EL (cell line): ENCODE data around the gene DNAH14.
A peak's percentile ranks its signal among the peaks of the same experiment; 100 is the strongest.

ENCODE experiments used
- DNase-seq: peaks from one replicate; pipeline ENCODE4 v3.0.0-alpha.2; 2016

Gene DNAH14

DNA sequence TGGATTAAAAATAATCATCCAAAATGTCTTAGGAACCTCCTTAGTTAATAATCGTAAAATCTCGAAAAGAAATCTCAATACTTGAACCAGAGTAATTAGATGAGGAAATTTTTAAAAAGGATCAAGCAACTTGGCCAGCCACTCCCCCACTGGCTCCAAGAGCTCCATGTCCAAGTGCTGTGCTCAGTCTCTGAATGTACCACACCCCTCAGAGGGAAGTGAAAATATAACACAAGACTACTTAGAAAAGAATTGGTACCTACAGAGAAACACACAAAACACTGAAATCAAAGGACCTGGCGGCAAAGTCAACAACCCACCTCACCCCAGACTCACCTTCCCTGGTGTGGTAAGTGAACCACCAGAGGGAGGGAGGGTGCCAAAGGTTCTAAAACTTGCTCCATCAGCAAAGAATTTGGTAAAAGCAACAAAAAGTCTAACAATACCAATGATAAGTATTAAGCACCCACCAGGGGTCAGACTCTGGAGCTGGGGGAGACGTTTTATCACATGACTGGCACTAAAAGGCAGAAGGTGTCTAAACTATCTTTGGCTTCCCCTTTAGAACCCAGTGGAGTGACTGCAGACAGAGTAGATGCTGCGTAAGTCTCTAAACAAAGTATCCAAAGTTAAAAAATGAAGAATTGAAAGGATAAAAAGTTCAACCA lies 484.4 kb downstream of the DNAH14 start:
- no peak for DNase-seq

DNA sequence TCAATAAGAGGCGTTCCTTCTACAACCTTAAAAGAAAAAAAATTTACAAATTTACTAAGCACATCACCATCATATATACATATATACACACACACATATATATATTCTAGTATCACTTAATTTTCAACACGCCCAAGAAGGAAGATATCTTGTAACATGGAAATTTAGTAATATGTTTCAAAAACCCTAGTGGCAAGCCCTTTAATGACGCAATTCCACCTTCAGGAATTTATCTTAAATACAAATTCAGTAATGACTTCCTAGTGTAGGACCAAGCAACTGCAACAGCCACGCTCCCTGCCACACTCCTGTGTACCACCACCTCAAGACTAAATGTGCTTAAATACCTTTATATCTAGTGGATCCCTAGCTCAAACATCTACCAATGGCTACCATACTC lies 485.8 kb downstream of the DNAH14 start:
- DNase-seq, result no peak

GRCh38 chr1:225415967-225416745 lies 486.7 kb downstream of the DNAH14 start:
- no peak for DNase-seq

- no peak for DNase-seq
Observed at GRCh38 chr1:225418059-225418458, 488.6 kb downstream of the DNAH14 start.

DNA sequence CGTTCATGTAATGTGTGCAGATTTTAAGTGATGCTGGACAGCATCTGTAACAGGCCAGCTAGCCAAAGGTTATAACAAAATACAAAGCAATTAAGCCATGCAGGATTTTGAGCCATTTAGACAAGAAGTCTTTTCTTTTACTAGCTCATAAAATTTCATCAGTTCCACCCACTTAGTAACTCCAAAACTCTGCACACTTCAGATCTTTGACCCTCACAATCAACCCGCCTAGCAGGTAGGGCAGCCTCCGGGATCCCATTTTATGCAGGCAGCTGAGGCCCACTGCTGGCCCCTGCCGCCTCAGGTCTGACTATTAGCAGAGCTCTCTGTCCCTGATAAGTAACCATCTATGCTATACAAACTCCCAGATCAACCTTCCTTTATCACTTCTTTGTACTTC lies 489.1 kb downstream of the DNAH14 start:
- DNase-seq, result no peak

GRCh38 chr1:225422031-225422605 lies 492.6 kb downstream of the DNAH14 start:
- no peak for DNase-seq

DNA sequence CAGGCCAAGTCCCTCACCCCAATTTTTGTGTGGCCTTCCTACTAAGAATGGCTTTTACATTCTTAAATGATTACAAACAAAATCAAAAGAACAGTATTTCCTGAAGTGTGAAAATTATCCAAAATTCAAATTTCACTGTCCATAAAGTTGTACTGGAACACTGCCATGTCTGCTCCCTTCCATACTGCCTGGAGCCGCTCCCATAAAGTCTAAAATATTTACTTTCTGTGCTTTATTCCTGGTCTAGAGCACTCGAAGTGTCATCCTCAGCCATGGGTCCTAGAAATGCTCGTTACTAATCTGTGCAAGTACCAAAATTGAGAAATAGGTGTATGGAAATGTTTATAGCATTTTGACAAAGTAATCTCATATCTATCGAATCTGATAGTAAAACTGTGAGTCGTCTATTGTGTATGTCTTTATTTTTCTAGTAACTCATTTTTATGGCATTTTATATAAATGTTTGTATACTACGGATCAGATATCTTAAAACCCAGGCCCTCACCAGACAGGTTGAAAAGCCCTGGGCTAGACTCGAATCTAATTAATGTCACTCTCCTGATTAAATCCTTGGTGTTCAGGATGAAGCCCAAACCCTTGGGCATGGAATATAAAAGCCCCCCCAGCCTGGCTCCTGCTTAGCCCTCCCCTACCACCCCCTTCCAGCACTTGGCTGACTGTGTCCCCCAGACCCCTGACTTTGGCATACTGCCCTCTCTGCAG lies 493.5 kb downstream of the DNAH14 start:
- DNase-seq, result no peak

DNA sequence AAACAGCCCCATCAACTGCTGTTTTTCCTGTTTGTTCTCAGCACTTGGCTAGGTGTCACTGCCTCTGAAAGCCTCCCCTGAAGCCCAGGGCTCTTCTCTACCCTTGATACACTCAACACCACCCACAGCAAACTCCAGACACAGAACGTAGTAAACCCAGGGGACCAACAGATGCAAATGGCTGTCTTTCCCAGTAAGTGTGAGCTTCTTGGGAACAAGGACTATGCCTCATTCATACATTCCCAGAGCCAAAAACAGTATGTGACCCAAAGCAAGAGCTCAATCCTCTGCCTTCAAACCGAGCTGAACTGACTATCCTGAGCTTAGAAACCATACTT lies 494.0 kb downstream of the DNAH14 start:
- DNase-seq, result no peak

GRCh38 chr1:225424562-225425200 lies 495.2 kb downstream of the DNAH14 start:
- peak; percentile 87 for DNase-seq

GRCh38 chr1:225425201-225425786 lies 495.8 kb downstream of the DNAH14 start:
- DNase-seq, result peak; percentile 85

- DNase-seq, result peak; percentile 38
Observed at GRCh38 chr1:225426395-225427234, 497.1 kb downstream of the DNAH14 start.

GRCh38 chr1:225427235-225428067 lies 498.0 kb downstream of the DNAH14 start, which contains the start of gene LBR:
TSS of gene LBR (minus strand) at chr1:225428038. CDS start at chr1:225424075, 3,963 bp downstream.
- peak; percentile 41 for DNase-seq

GRCh38 chr1:225428068-225428880 lies 498.8 kb downstream of the DNAH14 start:
- DNase-seq, result peak; percentile 91

- DNase-seq, result no peak
Observed at GRCh38 chr1:225428881-225429455, 499.5 kb downstream of the DNAH14 start.

DNA sequence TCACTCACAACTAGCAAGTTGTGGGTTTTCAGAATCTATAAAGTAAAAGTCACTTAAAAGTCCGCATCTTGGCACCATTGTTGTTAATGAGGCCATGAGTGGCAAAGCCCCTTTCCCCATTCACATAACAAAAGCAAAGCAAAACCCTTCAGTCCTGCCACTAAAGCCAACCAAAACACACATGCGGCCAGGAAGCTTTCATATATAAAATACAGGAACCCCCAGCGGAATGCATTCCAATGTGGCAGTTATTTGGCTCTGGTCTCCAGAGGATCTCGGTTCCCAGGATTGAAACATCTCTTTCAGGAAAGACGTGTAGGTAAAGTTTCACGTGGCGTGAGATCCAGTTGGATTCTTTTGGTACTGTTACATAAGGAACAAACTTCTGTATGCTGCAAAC lies 500.8 kb downstream of the DNAH14 start:
- no peak for DNase-seq

DNA sequence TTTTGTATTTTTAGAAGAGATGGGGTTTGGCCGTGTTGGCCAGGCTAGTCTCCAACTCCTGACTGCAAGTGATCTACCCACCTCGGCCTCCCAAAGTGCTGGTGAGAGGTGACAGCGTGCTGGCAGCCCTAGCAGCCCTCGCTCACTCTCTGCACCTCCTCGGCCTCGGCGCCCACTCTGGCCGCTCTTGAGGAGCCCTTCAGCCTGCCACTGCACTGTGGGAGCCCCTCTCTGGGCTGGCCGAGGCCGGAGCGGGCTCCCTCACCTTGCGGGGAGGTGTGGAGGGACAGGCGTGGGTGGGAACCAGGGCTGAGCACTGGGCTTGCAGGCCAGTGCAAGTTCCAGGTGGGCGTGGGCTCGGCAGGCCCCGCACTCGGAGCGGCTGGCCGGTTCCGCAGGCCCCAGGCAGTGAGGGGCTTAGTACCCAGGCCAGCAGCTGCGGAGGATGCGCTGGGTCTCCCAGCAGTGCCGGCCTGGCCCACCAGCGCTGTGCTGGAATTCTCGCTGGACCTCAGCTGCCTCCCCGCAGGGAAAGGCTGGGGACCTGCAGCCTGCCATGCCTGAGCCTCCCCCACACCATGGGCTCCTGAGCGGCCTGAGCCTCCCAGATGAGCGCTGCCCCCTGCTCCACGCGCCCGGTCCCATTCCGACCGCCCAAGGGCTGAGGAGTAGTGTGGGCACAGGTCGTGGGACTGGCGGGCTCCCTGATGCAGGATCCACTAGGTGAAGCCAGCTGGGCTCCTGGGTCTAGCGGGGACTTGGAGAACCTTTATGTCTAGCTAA lies 501.8 kb downstream of the DNAH14 start:
- DNase-seq, result no peak

DNA sequence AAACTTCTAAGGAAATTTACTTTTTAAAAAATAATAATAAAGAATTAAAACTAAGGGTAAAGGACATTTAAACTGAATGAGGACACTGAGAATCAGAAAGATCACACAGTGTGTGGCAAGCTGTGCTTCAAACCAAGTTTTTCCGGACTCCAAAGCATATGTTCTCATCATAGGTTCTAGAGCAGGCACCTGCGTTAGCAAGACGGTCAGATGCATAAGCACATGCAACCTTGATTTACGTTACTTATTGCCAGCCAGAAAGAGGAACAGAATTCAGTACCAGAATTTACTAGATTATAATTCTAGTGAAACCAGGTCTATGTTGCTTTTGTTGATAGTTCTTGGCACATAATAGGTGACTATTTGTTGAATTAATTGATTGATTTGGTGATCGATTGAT lies 504.6 kb downstream of the DNAH14 start:
- no peak for DNase-seq

GRCh38 chr1:225435076-225435475 lies 505.6 kb downstream of the DNAH14 start:
- no peak for DNase-seq

GRCh38 chr1:225435487-225435886 lies 506.0 kb downstream of the DNAH14 start:
- DNase-seq, result no peak
